Coronary artery (tissue), 2 donors: ENCODE results near the gene GNA12.
"Not testable (repeated sequence)": the region's sequence is repeated elsewhere in the genome, so short reads cannot be mapped to it uniquely, and the experiment has no call there.

Source experiments
- DNase-seq: peaks from one replicate; pipeline ENCODE4 v3.0.0-alpha.2; 2017; ENCODE audit warnings: low spot score
- H3K27ac ChIP-seq, 2 donors: fragments of 200-600 bp; sonication (generic); one replicate each; pipeline ENCODE4 v1.5.1; 2016 to 2019
- H3K4me3 ChIP-seq: fragments of 200-600 bp; sonication (generic); 2 replicates; pipeline ENCODE4 v1.5.1; 2016; ENCODE audit warnings: mild to moderate bottlenecking, moderate library complexity
- TF ChIP-seq, protein P1 (sequence below): fragments of 200-600 bp; sonication (generic); IDR thresholded peaks from one replicate; pipeline ENCODE4 v1.5.1; 2019; ENCODE audit warnings: antibody characterized with exemption

GNA12 gene

DNA sequence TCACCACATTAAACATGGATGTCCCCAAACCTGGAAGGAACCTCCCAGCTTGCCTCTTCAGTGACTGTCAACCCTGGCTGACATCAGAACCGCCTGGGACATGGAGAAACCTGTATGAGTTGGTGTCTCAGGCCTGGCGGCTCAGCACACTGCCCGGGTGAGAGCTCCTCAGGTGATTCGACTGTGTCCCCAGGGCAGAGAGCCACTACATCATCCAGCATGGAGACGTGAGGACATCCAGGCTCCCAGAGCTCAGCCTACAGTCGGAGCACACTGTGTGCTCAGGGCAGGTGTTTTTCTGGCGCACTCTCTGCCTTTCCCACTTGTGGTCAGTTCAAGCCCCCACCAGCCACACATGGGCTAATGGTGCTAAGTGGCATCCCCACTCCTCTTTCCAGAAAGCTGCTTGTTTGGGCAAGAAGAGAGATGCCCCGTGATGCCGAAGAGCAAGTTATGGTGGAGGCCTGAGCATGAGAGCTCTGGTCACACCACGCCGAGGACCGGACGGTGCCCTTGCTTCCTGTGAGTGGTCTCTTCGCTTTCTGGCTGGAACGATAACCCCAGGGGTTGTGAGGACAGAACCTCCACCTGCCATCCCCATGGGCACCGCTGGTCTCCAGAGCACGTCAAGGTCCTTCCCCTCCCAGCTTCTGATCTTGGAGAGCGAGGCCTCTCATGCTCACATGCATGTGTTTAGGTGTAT is 117.6 kb downstream of the GNA12 start:
- Histone ChIP-seq H3K4me3 (no peak overlapping the region), H3K27ac (no peak overlapping the region)
- DNase-seq, result no peak
- TF ChIP-seq, protein P1, sequence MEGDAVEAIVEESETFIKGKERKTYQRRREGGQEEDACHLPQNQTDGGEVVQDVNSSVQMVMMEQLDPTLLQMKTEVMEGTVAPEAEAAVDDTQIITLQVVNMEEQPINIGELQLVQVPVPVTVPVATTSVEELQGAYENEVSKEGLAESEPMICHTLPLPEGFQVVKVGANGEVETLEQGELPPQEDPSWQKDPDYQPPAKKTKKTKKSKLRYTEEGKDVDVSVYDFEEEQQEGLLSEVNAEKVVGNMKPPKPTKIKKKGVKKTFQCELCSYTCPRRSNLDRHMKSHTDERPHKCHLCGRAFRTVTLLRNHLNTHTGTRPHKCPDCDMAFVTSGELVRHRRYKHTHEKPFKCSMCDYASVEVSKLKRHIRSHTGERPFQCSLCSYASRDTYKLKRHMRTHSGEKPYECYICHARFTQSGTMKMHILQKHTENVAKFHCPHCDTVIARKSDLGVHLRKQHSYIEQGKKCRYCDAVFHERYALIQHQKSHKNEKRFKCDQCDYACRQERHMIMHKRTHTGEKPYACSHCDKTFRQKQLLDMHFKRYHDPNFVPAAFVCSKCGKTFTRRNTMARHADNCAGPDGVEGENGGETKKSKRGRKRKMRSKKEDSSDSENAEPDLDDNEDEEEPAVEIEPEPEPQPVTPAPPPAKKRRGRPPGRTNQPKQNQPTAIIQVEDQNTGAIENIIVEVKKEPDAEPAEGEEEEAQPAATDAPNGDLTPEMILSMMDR, result no peak

DNA sequence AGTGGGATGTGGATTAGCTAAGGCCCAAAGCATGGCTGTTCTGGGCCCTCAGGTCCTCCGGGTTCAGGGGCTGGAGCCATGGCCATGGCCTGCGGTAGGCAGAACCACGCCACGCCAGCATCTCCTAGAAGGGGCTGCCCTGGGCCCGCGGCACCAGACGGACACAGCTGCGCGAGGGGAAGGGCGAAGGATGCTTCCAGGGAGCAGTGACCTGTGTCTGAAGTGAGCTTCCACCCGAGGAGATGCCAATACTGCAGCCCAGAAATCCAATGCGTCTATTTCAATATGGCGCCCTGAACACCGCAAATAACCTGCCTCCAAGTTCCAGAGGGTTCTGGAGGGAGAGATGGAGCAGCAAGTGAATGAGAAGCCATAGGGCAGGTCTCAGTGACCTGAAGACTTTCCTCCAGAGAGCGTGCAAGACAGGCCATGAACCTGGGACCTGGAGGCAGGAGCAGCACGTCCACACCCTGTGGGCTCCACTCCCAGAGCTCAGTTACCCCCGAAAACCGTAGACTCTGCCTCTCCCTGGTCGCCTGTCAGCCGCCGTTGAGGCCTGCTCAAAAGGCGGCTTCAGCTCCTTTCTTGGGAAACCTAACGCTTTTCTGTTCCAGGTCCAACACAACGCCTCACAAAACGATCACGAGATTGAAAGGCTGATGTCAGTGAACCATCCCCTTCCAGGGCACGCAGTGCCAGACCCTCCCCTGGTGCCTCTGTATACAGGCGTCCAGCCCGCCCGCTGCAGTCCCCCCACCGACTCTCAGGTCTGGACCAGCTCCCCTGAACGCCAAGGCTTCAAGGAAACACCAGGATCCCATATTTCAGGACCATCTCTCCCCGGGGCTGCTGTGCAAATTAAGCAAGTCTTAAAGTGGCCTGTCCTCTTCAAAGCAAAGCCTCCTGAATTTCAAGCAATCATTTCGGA is 118.7 kb downstream of the GNA12 start:
- Histone ChIP-seq H3K27ac (no peak overlapping the region), H3K4me3 (no peak overlapping the region)
- TF ChIP-seq, protein P1, result no peak
- DNase-seq, result no peak

DNA sequence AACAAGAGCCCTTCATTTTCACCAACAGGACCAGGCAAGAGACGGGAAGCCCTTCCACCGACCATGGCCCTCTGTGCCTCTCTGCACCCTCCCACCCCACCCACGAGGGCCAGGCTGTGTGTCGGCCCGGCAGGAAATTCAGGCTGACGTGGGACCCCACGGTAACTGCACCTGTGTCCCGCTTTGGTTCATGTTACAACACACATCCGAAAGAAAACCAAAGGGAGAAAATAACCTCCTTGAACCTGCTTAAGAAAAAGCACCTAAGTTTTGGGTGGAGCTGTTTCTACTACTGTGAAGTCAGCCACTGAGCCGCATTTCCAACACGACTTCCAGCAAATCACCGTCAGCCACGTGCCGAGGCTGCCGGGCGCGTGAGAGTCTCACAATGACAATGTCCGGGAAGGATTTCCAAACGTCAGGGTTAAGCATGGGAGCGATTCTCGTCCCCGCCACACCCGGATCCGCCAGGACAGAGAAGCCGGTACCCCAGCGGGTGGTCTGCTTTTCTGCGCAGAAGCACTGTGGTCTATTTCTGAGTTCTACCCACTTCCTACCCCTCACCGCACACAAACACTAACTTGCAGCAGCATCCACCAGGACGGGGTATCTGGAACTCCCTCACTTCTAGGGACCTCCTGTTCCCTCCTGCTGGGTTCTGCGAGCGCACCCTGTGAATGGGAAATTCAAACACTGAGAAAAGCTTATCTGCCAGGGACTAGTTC is 119.5 kb downstream of the GNA12 start:
- TF ChIP-seq, protein P1, result no peak
- Histone ChIP-seq H3K4me3 (no peak overlapping the region), H3K27ac (no peak overlapping the region)
- DNase-seq, result no peak

DNA sequence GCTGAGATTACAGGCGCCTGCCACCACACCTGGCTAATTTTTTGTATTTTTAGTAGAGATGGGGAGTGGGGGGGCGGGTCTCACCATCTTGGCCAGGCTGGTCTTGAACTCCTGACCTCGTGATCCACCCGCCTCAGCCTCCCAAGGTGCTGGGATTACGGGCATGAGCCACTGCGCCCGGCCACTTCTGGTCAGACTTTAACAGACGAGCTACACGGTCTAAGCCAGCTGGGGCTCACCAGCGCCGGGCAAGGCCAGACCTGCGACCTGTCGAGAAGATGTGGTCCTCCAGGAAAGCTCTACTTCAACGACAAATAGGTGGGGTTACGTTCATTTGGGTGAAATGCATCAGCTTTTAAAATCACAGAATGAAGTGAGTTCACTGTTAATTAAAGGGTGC is 120.1 kb downstream of the GNA12 start:
- DNase-seq, H3K27ac ChIP-seq, H3K4me3 ChIP-seq: not testable (repeated sequence)

DNA sequence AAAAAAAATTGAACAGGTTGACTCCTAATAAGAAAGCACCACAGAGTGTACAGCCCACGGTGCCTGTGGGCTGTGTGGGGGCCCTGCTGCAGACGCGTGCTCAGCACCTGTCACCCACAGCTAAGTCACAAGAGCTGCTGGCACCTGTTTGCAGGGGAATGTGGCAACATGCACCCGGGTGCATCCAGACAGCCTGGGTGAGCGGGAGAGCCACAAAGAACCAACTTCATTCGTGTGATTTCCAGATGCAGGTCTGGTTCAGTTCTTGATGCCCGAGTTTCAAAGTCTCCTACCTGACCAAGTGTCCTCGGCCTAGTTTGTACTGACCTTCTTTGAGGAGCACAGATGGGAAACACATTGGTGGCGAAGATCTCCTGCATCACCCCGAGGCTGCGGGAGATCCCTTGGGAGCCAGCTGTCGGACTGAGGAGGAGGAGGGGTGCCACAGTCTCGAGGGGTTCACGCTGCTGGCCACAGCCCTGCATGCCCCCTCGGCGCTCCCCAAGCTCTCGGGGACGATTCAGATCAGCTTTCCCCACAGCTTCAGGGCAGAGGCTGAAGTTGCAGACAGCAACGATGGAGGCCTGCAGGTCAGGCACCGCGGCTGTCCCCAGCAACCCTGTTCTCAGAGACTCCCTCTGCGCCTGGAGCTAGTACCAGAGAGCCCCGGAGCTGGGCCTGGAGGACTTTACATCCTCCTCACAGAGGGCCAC is 120.8 kb downstream of the GNA12 start:
- TF ChIP-seq, protein P1, result no peak
- Histone ChIP-seq H3K4me3 (no peak overlapping the region), H3K27ac (no peak overlapping the region)
- no peak for DNase-seq

DNA sequence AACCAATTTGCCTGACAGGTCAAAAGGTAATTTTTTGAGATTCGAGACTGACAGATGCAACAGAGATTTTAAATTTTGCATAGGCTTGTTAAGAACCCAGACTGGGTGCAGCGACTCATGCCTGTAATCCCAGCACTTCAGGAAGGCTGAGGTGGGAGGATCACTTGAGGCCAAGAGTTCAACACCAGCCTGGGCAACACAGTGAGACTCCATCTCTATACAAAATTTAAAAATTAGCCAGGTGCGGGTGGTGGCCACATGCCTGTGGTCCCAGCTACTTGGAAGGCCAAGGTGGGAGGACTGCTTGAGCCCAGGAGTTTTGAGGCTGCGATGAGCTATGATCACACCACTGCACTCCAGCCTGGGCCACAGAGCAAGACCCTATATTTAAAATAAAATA is 121.5 kb downstream of the GNA12 start:
- TF ChIP-seq, protein P1, result no peak
- no peak overlapping the region for H3K4me3 ChIP-seq
- DNase-seq, result no peak
- no peak overlapping the region for H3K27ac ChIP-seq

DNA sequence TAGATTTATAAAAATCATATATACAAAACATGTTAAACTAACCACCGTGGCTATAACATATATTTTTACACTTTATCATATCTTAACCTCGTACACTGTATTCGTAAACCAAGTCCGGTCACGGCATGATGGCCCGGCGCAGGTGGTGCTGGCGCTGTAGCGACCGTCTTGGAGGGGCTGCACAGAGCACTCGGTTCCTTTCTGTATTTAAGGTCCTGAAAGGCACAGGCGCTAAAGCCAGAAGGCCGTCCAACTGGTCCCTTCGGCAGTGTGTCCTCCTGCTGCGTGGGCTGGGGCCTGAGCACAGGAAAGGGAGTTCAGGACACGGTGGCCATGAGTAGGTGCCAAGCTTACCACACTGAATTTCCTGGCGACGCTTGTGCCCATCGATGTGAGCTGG is 122.3 kb downstream of the GNA12 start:
- no peak for DNase-seq
- no peak overlapping the region for H3K4me3 ChIP-seq
- TF ChIP-seq, protein P1, result no peak
- H3K27ac ChIP-seq, result no peak overlapping the region
